AG08396 (cell line): ENCODE results near the gene KIAA1958.

Experiments used
- DNase-seq: peaks from one replicate; pipeline ENCODE4 v3.0.0; 2012; ENCODE audit warnings: low spot score, mixed read lengths

KIAA1958 gene

DNA sequence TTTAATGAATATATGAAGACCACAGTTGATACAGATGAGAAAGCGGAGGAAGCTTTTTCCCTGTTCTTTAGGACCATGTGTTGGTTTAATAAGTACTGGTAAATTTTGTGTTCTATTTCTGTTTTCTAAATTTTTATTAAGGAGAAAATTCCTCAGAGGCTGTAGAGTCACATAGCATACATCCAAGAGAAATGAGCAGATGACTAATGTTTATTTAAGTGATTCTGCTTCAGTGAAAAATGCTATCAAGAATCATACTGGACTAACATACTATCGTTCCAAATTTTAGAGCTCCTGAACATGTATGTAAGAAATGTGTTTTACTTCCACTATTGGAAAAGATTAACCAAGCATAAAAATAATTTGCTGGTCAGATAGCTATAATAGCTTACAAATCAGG is 115.0 kb downstream of the KIAA1958 start:
- peak; percentile 9 for DNase-seq

DNA sequence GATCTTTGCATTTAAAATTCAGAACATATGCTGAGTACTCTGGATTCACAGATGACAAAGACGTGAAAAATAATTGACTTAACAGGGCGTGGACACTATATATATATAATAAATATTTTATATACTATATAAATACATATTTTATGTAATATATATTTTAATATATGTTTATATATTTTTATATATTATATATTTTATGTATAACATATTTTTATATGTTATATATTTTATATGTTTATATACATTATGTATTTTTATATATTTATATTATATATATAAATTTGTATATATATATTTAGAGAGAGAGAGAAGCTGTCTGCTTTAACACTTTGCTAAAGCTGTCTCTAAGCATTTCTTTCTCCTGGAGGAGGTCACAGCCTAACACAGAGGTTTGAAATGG is 118.2 kb downstream of the KIAA1958 start:
- DNase-seq: no peak

DNA sequence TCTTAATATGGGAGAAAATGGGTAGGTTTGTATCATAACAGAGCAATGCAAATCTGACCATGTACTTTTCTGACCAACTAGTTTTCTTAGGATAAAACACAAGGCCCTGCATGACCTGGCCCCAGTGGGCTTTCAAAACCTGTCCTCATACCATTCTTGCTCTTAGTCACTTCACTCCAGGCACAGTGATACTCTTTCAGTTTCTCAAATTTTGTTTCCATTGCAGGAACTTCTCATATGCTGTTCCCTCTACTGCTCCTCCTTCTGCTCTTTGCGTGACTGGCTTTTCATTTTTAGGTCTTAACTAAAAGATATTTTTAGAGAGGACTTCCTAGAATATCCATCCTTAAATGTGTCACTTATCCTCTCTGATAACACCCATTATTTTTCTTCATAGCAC is 118.9 kb downstream of the KIAA1958 start:
- no peak for DNase-seq

- DNase-seq: no peak
Observed at GRCh38 chr9:112605963-112606699, 119.5 kb downstream of the KIAA1958 start.

GRCh38 chr9:112608851-112609250 is 122.2 kb downstream of the KIAA1958 start:
- no peak for DNase-seq

DNA sequence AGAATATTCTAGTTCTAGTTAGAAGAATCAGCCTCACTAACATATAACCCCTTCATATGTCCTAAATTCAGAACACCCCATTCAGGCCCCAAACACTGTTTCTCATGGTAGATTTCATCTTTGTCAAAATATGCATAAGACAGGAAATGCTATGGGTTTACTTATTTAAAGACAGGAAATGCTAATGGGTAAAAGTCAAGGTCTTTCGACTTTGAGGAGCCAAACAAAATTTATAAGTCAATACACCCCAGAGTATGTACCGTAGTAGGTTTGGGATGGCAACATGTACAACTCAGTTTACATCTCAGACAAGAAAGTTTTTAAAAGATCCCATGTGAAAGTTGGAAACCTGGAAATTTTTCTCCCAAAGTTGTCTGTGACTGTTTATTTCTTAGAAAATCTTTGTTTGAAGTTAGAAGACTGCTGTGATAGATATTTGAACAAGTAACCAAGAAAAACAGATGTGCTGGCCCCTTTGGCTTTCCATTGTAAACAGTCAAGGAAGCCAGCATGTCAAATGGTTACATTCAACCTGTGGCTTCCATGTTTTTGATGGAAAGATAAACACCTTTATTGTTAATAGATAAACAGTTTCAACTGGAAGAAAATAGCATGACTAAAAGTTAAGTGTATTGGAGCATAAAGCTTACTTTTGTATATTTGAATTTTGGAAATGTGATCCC is 129.1 kb downstream of the KIAA1958 start:
- DNase-seq: no peak

GRCh38 chr9:112617371-112617770 is 130.7 kb downstream of the KIAA1958 start:
- no peak for DNase-seq

DNA sequence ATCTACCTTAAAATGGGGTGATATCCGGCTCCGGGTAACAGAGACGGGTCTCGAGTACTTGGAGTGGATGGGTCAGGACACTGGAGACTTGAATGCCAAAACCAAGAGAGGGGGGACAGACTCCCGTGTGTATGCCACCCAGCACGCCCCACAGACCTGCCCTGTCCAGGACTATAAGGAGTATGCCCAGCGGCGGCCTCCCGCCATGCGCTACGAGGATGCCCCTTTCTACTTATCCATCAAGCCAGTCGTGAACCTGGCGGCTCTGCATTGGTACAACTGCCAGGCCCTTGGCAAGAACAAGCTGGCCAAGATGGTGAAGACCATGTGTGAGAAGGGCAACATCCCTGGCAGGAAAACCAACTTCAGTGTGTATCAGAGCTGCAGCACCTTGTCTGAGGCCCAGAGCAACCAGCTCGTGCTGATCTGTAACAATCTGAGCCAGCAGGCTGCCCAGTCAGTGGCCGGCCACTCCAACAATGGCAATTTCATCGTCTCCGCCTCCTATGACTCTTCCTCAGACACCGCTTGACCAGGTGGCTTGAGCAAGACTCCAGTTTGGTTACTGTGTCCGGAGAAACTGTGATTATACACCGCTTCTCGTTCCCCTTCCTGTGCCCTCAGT is 131.9 kb downstream of the KIAA1958 start:
- DNase-seq: no peak

DNA sequence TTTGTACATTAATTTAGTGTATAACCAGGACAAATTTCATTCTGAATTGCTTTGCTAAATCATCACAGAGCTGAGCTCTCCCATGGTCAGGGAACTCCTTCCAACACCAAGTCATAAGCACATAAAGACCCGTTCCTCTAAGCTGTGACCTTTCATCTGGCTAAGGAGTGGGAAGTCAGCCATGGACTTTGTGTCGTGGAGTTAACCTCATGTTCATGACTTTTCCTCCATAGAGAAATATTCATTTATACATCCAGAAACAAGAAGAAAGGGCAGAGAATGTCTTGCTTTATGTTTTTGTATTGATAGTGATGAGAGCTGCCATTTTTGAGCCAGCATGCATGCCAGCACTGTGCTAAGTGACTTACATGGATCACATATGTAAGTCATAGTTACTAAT is 133.8 kb downstream of the KIAA1958 start:
- no peak for DNase-seq

- DNase-seq: no peak
Observed at GRCh38 chr9:112621018-112621655, 134.5 kb downstream of the KIAA1958 start.

GRCh38 chr9:112623198-112623597 is 136.6 kb downstream of the KIAA1958 start:
- no peak for DNase-seq

GRCh38 chr9:112624711-112625707 is 138.4 kb downstream of the KIAA1958 start:
- no peak for DNase-seq

- DNase-seq: no peak
Observed at GRCh38 chr9:112629671-112630485, 143.3 kb downstream of the KIAA1958 start.

DNA sequence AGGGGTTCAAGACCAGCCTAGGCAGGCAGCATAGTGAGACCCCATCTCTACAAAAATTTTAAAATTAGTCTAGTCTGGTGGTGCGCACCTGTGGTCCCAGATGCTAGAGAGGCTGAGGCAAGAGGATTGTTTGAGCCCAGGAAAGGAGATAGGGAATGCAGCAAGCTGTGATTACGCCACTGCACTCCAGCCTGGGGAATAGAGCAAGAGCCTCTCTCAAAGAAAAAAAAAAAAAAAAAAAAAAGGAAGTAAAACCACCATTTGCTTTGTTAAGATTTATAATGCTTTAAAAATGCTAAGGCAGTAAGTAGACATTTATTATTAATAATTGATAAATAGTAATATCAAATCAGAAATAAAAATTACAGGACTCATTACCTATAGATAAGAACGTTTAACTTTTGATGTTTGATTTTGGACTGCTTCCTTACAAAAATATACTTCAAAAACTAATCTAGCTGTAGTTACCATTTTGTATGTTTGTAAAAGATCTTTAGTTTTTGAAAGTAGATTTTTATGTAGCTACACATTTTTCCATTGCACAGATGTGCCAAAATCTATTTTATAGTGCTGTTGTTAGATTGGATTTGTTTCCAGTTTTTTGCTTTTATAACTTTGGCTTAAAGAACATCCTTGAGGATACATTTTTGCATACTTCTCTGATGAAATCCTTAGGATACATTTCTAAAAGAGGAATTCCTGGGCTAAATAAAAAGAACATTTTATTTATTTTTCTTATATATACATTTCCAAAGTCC is 144.9 kb downstream of the KIAA1958 start:
- no peak for DNase-seq

DNA sequence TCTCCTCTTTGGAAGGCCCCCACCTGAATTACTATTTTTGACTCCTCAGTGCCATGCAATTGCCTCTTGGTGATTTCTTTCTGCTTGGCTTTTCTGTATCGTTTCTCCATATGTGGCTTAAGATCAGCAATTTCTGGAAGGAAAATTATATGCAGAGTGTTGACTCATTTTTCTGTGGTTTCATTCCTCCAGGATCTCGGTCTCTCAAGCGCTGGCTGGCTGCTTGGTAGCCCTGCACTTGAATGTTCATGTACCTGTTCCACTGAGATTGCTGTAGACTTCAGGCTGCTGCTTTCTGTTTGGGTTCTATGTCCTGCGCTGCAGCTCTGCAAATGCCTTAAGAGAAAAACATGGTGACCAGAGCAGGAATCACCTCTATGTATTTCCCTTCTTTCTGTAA is 153.7 kb downstream of the KIAA1958 start:
- no peak for DNase-seq

GRCh38 chr9:112642126-112642525 is 155.5 kb downstream of the KIAA1958 start:
- DNase-seq: no peak

DNA sequence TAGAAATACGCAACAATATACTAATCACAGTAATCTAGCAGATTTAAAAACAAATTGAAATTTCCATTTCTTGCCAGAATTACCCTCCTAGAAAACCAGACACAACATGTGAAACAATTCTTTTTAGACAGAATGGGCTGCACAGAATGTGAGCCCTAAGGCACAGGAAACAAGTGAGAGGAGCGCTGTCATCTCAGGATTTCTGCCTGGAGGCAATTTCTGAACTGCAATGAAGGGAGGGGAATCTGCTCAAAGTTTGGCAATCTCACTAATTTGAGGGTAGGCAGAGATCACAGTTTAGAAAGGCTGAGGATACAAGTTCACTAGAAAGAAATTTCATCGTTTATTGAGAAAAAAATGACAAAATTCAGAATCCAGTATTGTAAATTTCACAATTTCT is 161.0 kb downstream of the KIAA1958 start:
- DNase-seq: no peak

GRCh38 chr9:112648624-112649023 is 162.0 kb downstream of the KIAA1958 start:
- DNase-seq: no peak

GRCh38 chr9:112654282-112654681 is 167.7 kb downstream of the KIAA1958 start:
- DNase-seq: no peak

GRCh38 chr9:112655668-112656067 is 169.0 kb downstream of the KIAA1958 start:
- no peak for DNase-seq
